Activated T-cell treated with anti-CD3 and anti-CD28 coated beads, Interleukin-2, amount 50 U/mL, for 72 hours (primary cell): ENCODE results near the gene COBLL1. TPM values are rescaled to one million over a fixed set of nuclear protein-coding genes. Genes with fewer than 3 reads are reported as not detected.
"Not testable (repeated sequence)": the region's sequence is repeated elsewhere in the genome, so short reads cannot be mapped to it uniquely, and the experiment has no call there.

Experiments
- ATAC-seq, 2 donors: fragments of 150-1000 bp; cut with Tn5 transposase; replicated peaks in 1 of 2; 2 replicates each; pipeline ENCODE4 v1.10.0; 2021; ENCODE audit warnings: moderate library complexity in 2 of 2, mild to moderate bottlenecking in 1 of 2
- DNase-seq, 2 donors: peaks; one replicate each; pipeline ENCODE4 v3.0.0; 2021 to 2022; ENCODE audit warnings: mixed read lengths in 1 of 2
- H3K27ac Mint-ChIP-seq: one replicate; pipeline ENCODE4 v1.8.0; 2022; ENCODE audit warnings: mild to moderate bottlenecking, moderate library complexity, mixed read lengths
- H3K27me3 Mint-ChIP-seq: one replicate; pipeline ENCODE4 v1.8.0; 2022; ENCODE audit warnings: low read depth, mixed read lengths
- H3K36me3 Mint-ChIP-seq, 2 donors: one replicate each; pipeline ENCODE4 v1.8.0; 2022; ENCODE audit warnings: mixed read lengths in 2 of 2, mild to moderate bottlenecking in 1 of 2; ENCODE audit not compliant: insufficient read depth in 2 of 2
- H3K4me1 Mint-ChIP-seq: one replicate; pipeline ENCODE4 v1.8.0; 2022; ENCODE audit warnings: low read depth, mixed read lengths
- H3K4me3 Mint-ChIP-seq, 2 donors: one replicate each; pipeline ENCODE4 v1.8.0; 2022; ENCODE audit warnings: mild to moderate bottlenecking in 2 of 2, mixed read lengths in 2 of 2, moderate library complexity in 2 of 2
- H3K9me3 Mint-ChIP-seq, 2 donors: one replicate each; pipeline ENCODE4 v1.8.0; 2022; ENCODE audit warnings: mixed read lengths in 2 of 2
- total RNA-seq, 2 donors: library from RNA; stranded (reverse); gene quantifications; one replicate each; pipeline ENCODE4 v1.2.3, GENCODE V29; 2022

COBLL1 gene
- total RNA-seq, 2 donors from 2014 or later: 0.23 to 0.58 TPM

DNA sequence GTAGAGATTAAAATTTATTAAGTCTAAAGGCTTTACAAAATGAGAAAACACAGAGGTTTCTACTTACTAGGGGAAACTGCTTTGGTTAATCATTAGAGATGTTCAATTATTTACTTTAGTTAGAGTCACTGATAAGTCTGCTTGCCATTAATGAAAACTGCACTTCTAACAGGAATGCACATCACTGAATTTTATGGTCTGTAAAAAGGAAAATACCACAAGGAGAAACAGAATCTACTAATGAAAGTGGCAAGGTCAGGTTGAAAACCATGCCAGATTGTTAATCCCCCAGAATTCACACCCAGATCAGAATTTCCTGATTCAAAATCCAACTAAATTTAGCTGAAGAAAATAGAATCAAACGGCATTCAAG, 129.9 kb downstream of the COBLL1 start:
- Mint-ChIP-seq H3K9me3 (no peaks in the 10 kb centered on the region), H3K4me3 (no peak overlapping the region), H3K27me3 (no peaks in the 10 kb centered on the region), H3K4me1 (no peaks in the 10 kb centered on the region), H3K27ac (no peak overlapping the region), H3K36me3 (no peaks in the 10 kb centered on the region)
- no peak for ATAC-seq
- no peak for DNase-seq

- no peak for ATAC-seq
- Mint-ChIP-seq H3K27me3 (no peaks in the 10 kb centered on the region), H3K4me3 (no peak overlapping the region), H3K4me1 (no peaks in the 10 kb centered on the region), H3K36me3 (no peaks in the 10 kb centered on the region), H3K9me3 (peaks cover 0 to 2% of the 10 kb centered on the region in 2 donors), H3K27ac (no peak overlapping the region)
- no peak for DNase-seq
Measured at GRCh38 chr2:164710837-164711765, 130.5 kb downstream of the COBLL1 start.

DNA sequence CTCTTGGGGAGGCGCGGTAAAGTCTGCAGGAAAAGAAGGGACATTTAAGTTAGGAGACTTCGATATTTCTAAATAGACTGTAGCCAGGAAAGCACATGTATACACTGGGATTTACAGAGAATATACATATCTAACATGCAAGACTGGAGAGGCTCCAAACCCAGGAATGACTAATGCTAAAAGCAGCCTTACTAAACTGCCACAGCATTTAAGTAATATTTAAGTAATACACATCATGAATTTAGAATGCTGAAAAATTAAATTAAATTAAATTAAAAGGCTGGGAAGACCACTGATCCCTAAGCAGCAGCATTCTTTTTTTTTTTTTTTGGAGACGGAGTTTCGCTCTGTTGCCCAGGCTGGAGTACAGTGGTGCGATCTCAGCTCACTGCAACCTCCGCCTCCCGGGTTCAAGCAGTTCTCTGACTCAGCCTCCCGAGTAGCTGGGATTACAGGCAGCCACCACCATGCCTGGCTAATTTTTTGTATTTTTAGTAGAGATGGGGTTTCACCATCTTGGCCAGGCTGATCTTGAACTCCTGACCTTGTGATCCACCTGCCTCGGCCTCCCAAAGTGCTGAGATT, 131.3 kb downstream of the COBLL1 start:
- H3K4me1 Mint-ChIP-seq: not testable (repeated sequence)

DNA sequence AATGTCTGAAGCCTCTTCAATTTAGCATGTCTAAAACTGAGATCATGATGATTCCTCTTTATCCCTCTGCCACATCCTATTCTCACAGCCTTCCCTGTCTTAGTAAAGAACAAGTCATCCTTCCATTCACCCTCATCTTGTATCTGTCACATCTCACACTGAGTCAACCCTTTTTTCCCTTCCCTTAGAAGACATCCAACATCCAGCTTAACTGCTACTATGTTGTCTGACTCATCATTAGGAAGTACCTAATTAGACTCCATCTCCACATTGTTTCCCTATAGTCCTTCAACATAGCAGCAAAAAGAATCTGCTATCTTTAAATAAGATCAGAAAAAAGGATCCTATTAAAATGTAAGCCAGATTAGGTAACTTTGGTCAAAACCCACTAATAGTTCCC, 135.1 kb downstream of the COBLL1 start:
- H3K27ac Mint-ChIP-seq: no peak overlapping the region
- no peaks in the 10 kb centered on the region for H3K27me3 Mint-ChIP-seq
- no peak overlapping the region for H3K4me3 Mint-ChIP-seq
- H3K4me1 Mint-ChIP-seq: no peaks in the 10 kb centered on the region
- peaks cover 0 to 2% of the 10 kb centered on the region in 2 donors for H3K9me3 Mint-ChIP-seq
- no peaks in the 10 kb centered on the region for H3K36me3 Mint-ChIP-seq
- DNase-seq: no peak
- ATAC-seq: no peak

More for the DNA sequence above, 131.3 kb downstream of the COBLL1 start:
- ATAC-seq, H3K4me3 Mint-ChIP-seq, H3K27me3 Mint-ChIP-seq, H3K27ac Mint-ChIP-seq, H3K9me3 Mint-ChIP-seq, DNase-seq, H3K36me3 Mint-ChIP-seq: not testable (repeated sequence)

- peaks cover 0 to 2% of the 10 kb centered on the region in 2 donors for H3K9me3 Mint-ChIP-seq
- H3K4me1 Mint-ChIP-seq: no peaks in the 10 kb centered on the region
- DNase-seq (no peak), ATAC-seq (no peak)
- H3K27ac Mint-ChIP-seq: no peak overlapping the region
- H3K27me3 Mint-ChIP-seq: no peaks in the 10 kb centered on the region
- H3K36me3 Mint-ChIP-seq: no peaks in the 10 kb centered on the region
- no peak overlapping the region for H3K4me3 Mint-ChIP-seq
Measured at GRCh38 chr2:164705412-164706167, 136.0 kb downstream of the COBLL1 start.

GRCh38 chr2:164703915-164704706, 137.5 kb downstream of the COBLL1 start:
- Mint-ChIP-seq H3K27me3 (no peaks in the 10 kb centered on the region), H3K4me1 (no peaks in the 10 kb centered on the region), H3K4me3 (no peak overlapping the region), H3K36me3 (no peaks in the 10 kb centered on the region), H3K27ac (no peak overlapping the region), H3K9me3 (peaks cover 0 to 2% of the 10 kb centered on the region in 2 donors)
- ATAC-seq (no peak), DNase-seq (no peak)

- no peak overlapping the region for H3K4me3 Mint-ChIP-seq
- ATAC-seq (no peak), DNase-seq (no peak)
- peaks cover 0 to 2% of the 10 kb centered on the region in 2 donors for H3K9me3 Mint-ChIP-seq
- H3K27ac Mint-ChIP-seq: no peak overlapping the region
- H3K27me3 Mint-ChIP-seq: no peaks in the 10 kb centered on the region
- H3K36me3 Mint-ChIP-seq: no peaks in the 10 kb centered on the region
- no peaks in the 10 kb centered on the region for H3K4me1 Mint-ChIP-seq
Measured at GRCh38 chr2:164701565-164701964, 140.1 kb downstream of the COBLL1 start.

DNA sequence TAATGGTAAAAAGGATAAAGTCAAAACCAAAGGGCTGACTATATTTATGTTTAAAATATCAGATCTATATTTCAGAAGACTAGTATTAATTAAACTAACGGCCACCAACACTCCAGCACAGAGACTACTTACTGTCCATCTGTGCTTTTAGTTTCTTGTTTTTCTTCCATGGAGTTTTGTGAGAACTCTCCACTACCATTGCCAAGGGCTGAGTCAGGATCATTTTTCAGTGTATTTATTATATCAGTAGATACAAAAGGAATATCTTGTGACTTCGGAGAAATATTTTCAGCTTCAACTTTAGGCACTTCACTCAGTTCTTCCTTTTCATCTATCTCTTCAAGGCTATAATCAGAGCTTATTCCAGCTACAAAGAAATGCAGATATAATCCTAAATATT, 141.2 kb downstream of the COBLL1 start:
- ATAC-seq (no peak), DNase-seq (no peak)
- Mint-ChIP-seq H3K27ac (no peak overlapping the region), H3K27me3 (no peaks in the 10 kb centered on the region), H3K9me3 (no peaks in the 10 kb centered on the region), H3K4me1 (no peaks in the 10 kb centered on the region), H3K4me3 (no peak overlapping the region), H3K36me3 (no peaks in the 10 kb centered on the region)

DNA sequence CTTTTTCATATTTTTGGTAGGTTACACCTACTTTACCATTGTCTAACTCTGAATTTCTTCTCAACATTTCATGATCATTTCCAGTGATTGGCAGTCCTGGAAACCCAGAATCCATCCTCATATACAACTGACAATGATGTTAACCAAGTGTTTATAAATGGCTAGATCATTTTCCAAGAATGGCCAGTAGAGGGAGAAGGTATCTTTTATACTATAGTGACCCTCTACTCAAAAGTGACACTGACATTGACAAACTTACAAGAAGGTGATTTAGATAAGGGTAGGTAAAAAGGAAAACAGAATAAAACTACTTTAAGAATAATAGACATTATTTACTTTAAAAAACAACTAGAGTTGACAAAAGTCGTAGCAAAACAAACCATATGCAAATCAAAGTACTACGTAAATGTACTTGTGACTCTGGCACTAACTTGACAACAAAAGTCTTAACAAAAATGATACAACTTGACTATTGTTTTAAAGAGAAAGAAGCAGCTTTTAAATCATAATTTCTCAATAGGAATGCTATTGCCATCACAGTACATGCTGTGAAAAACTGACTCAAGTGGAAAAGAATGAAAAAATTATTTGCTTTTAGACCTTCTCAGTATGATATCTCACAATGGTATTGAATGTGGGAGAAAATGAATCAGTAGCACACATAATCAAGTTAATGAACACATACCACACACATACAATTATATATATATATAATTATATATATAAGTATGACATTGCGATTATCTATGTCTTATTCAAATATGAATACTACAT, 143.7 kb downstream of the COBLL1 start:
- Mint-ChIP-seq H3K4me1 (no peaks in the 10 kb centered on the region), H3K27ac (no peak overlapping the region), H3K9me3 (no peaks in the 10 kb centered on the region), H3K4me3 (no peak overlapping the region), H3K27me3 (no peaks in the 10 kb centered on the region), H3K36me3 (no peaks in the 10 kb centered on the region)
- ATAC-seq (no peak), DNase-seq (no peak)

DNA sequence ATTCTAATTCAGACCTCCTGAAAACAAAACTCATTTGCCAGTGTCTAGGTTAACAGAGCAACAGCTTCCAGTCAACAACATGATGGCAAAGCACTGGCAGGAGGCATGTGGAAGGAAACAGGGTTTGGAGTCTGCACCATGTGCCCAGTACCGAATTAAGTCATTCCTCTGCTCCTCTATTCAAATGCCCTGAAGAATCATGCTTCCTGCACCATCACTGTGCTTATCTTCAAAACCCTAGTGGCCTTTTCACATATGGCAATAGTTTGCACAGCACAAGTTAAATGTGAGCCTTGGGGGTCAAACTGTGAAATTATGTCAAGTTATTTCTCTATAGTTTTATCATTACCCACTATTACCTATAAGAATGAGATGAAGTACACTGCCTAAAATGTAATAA, 145.0 kb downstream of the COBLL1 start:
- ATAC-seq: no peak
- H3K4me3 Mint-ChIP-seq: no peak overlapping the region
- H3K36me3 Mint-ChIP-seq: no peaks in the 10 kb centered on the region
- DNase-seq: no peak
- no peaks in the 10 kb centered on the region for H3K27me3 Mint-ChIP-seq
- H3K27ac Mint-ChIP-seq: no peak overlapping the region
- no peaks in the 10 kb centered on the region for H3K9me3 Mint-ChIP-seq
- H3K4me1 Mint-ChIP-seq: no peaks in the 10 kb centered on the region

- Mint-ChIP-seq H3K9me3 (no peaks in the 10 kb centered on the region), H3K27me3 (no peaks in the 10 kb centered on the region), H3K4me1 (no peaks in the 10 kb centered on the region), H3K27ac (no peak overlapping the region), H3K4me3 (no peak overlapping the region), H3K36me3 (no peaks in the 10 kb centered on the region)
- no peak for ATAC-seq
- DNase-seq: no peak
Measured at GRCh38 chr2:164694275-164694695, 147.3 kb downstream of the COBLL1 start.

DNA sequence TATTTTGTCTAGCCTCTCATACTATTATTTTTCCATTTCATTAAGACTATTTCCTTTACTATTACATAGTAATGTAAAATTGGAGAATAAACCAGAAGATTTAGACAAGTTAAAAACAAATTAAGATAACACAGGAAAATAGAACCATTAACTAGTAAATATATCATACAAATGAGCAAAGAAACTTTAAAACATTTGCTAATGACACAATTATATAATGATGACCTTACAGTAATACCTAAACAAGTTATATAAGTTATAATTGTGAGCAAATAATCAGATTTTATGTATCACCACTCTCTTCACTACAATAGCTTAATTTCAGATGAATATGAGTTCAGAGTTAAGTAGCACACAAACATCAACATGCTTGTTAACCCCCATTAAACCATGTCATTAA, 147.8 kb downstream of the COBLL1 start:
- Mint-ChIP-seq H3K36me3 (no peaks in the 10 kb centered on the region), H3K4me3 (no peak overlapping the region), H3K4me1 (no peaks in the 10 kb centered on the region), H3K27me3 (no peaks in the 10 kb centered on the region), H3K9me3 (no peaks in the 10 kb centered on the region), H3K27ac (no peak overlapping the region)
- ATAC-seq: no peak
- DNase-seq: no peak
